Common myeloid progenitor, CD34-positive (primary cell): ENCODE data around the gene FAM236C. TPM values are rescaled to one million over a fixed set of nuclear protein-coding genes. Genes with fewer than 3 reads are reported as not detected.
"Not testable (repeated sequence)": the region's sequence is repeated elsewhere in the genome, so short reads cannot be mapped to it uniquely, and the experiment has no call there.

Experiments
- CTCF ChIA-PET: fragments of 350-600 bp; sonication (Branson Sonifier 250); formaldehyde crosslinking; loops from one replicate; lab custom pipeline; 2021; ENCODE audit warnings: antibody characterized with exemption; lab: Charles Lee
- POLR2A ChIA-PET: fragments of 350-600 bp; sonication (Branson Sonifier 250); formaldehyde crosslinking; loops from one replicate; lab custom pipeline; 2021; ENCODE audit warnings: antibody characterized with exemption; lab: Charles Lee
- DNase-seq, 3 donors: peaks; one replicate each; pipeline versions ENCODE4 v3.0.0 to v3.0.0-alpha.2; 2013
- H3K27ac ChIP-seq, 2 experiments: 1 replicate in 1 of 2; 2 replicates in 1 of 2; pipeline ENCODE4 v1.7.0; 2013; ENCODE audit warnings: inconsistent platforms in 2 of 2, low read length in 2 of 2, mild to moderate bottlenecking in 2 of 2, low read depth in 1 of 2, moderate library complexity in 1 of 2; ENCODE audit not compliant: severe bottlenecking in 2 of 2, insufficient read depth in 1 of 2, poor library complexity in 1 of 2
- H3K27me3 ChIP-seq, 5 experiments: replicated peaks in 2 of 5; 1 replicate in 3 of 5; 2 replicates in 2 of 5; pipeline versions ENCODE4 v1.6.1 to v1.7.0; 2013; ENCODE audit warnings: low read length in 4 of 5, mild to moderate bottlenecking in 2 of 5, moderate library complexity in 2 of 5, inconsistent platforms in 1 of 5; ENCODE audit not compliant: insufficient read depth in 5 of 5, control insufficient read depth in 4 of 5
- H3K36me3 ChIP-seq, 4 experiments: 1 replicate in 2 of 4; 2 replicates in 2 of 4; pipeline versions ENCODE4 v1.6.1 to v1.7.0; 2013; ENCODE audit warnings: low read length in 3 of 4, control low read depth in 1 of 4, mild to moderate bottlenecking in 1 of 4; ENCODE audit not compliant: control insufficient read depth in 4 of 4, insufficient read depth in 4 of 4
- H3K4me1 ChIP-seq, 4 experiments: 1 replicate in 3 of 4; 2 replicates in 1 of 4; pipeline versions ENCODE4 v1.6.1 to v1.7.1; 2013; ENCODE audit warnings: low read length in 3 of 4, mild to moderate bottlenecking in 3 of 4, control low read depth in 1 of 4, inconsistent platforms in 1 of 4, moderate library complexity in 1 of 4; ENCODE audit not compliant: control insufficient read depth in 4 of 4, insufficient read depth in 4 of 4; ENCODE audit errors: control extremely low read depth in 1 of 4
- H3K4me3 ChIP-seq, 7 experiments: 1 replicate in 4 of 7; 2 replicates in 3 of 7; pipeline versions ENCODE4 v1.5.1 to v1.7.0; 2013; ENCODE audit warnings: mild to moderate bottlenecking in 7 of 7, low read length in 6 of 7, moderate library complexity in 6 of 7, inconsistent platforms in 2 of 7, low read depth in 2 of 7, control low read depth in 1 of 7; ENCODE audit not compliant: insufficient read depth in 4 of 7, control insufficient read depth in 1 of 7; ENCODE audit errors: extremely low read depth in 1 of 7
- H3K9me3 ChIP-seq, 5 experiments: 1 replicate in 4 of 5; 2 replicates in 1 of 5; pipeline versions ENCODE4 v1.6.1 to v1.7.1; 2013; ENCODE audit warnings: low read length in 4 of 5, mild to moderate bottlenecking in 2 of 5, inconsistent platforms in 1 of 5, low read depth in 1 of 5, moderate library complexity in 1 of 5; ENCODE audit not compliant: control insufficient read depth in 4 of 5, insufficient read depth in 2 of 5; ENCODE audit errors: control extremely low read depth in 1 of 5
- WGBS: methylation state at CpG from one replicate; pipeline ENCODE4 v1.1.5; 2013; ENCODE audit not compliant: insufficient coverage; 5-methylcytosine and 5-hydroxymethylcytosine counted together
- polyA plus RNA-seq: library from polyadenylated mRNA; unstranded; fragments of 120-200 nt; gene quantifications from one replicate; pipeline ENCODE4 v1.2.1, GENCODE V29; 2013

FAM236C gene
- polyA plus RNA-seq = not detected

DNA sequence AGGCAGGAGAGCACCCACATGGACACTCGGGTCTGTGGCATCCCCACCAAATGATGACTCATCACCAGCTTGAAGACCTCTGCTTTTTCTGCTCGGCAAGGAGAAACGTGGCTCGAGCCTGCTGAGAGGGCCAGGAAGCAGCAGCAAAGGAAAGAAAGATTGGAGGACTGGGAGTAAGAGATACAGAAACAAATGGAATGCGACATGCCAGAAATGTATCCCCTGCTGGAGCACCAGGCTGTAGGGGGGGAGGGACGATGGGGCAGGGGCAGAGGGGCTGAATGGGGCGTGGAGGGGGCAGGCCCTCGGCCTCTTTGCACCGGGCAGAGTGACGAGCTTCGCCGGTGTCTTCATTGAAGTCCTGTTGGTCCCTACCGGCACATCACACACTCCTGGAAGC lies at the start of gene FAM236C:
Gene FAM236C (plus strand): TSS at position 301 of the 400 bp plus-strand sequence. CDS start 100 bp downstream, outside the sequence.
- POLR2A ChIA-PET, H3K9me3 ChIP-seq, H3K27ac ChIP-seq, CTCF ChIA-PET, H3K27me3 ChIP-seq, H3K4me1 ChIP-seq, H3K4me3 ChIP-seq, DNase-seq, H3K36me3 ChIP-seq: not testable (repeated sequence)
- WGBS = no CpG with 5 or more reads among the region's 13 CpGs

DNA sequence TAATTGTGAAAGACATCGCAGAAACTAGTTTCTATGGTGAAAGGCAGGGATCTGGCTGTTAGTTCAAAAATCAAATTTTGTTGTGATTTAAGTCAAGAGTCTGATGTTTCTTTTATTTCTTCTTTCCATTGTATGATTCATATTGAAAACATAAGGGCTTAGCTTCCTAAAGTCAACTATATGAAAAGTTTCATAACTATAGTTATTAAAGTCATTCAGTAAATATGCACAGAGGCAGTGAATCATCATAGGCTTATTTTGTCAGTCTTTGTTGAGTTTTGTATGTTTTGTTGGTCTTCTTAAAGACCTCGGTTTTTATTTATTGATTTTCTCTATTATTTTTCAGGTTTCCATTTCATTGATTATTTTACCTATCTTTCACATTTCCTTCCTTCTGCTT lies 29.5 kb upstream of the FAM236C start:
- H3K27me3 ChIP-seq, H3K9me3 ChIP-seq, H3K27ac ChIP-seq, H3K4me1 ChIP-seq, POLR2A ChIA-PET, H3K36me3 ChIP-seq, DNase-seq, H3K4me3 ChIP-seq, CTCF ChIA-PET: not testable (repeated sequence)
- WGBS = no CpG with 5 or more reads among the region's 2 CpGs

DNA sequence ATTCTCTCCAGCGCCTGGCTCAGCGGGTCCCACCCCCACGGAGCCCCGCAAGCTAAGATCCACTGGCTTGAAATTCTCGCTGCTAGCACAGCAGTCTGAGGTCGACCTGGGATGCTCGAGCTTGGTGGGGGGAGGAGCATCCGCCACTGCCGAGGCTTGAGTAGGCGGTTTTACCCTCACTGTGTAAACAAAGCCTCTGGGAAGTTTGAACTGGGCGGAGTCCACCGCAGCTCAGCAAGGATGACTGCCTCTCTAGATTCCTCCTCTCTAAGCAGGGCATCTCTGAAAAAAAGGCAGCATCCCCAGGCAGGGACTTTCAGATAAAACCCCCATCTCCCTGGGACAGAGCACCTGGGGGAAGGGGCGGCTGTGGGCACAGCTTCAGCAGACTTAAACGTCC lies 22.7 kb upstream of the FAM236C start:
- H3K4me3 ChIP-seq, H3K4me1 ChIP-seq, CTCF ChIA-PET: not testable (repeated sequence)

DNA sequence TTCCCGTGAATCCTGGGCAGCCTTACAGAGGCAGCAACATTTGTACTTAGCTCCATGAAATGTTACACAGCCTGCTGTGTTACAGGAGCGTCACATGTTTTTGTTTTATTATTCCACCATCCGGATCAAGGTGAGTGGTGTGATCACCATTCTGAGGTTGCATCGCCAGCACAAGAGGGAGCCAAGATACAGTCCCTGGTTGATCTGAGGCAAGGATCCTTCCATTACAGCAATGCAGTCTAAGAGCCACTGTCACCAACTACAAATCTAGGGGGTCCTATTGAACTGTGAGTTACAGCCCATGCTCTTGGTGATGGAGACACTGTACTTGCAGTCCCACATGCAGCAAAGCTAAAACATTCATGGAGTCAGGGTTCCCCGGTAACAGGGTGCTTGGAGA lies 3.7 kb downstream of the FAM236C start:
- POLR2A ChIA-PET, H3K27ac ChIP-seq, H3K4me3 ChIP-seq, H3K4me1 ChIP-seq, H3K27me3 ChIP-seq, DNase-seq, H3K9me3 ChIP-seq, H3K36me3 ChIP-seq, CTCF ChIA-PET: not testable (repeated sequence)
- 74% methylated on average over 2 of the region's 5 CpGs for WGBS

More for the DNA sequence above, 22.7 kb upstream of the FAM236C start:
- H3K27ac ChIP-seq, H3K27me3 ChIP-seq, POLR2A ChIA-PET, H3K36me3 ChIP-seq, DNase-seq, H3K9me3 ChIP-seq: not testable (repeated sequence)
- no CpG with 5 or more reads among the region's 14 CpGs for WGBS

DNA sequence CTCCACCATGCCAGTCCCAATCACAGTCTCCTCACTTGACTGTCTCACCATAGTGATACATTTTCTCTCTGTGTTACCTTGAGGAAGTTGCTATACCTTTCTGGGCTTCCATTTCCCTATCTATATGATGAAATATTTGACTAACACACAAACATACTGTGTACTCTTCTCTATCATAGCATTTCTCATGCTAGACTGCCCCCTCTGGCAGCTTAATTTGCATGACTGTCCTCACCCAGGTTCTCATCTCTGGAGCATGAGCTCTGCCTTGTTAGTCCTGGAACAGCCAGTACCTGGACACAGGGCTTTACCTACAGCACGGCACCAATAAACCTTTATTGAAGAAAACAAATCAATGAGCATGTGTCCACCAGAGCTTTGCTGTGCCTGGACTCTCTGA lies 19.9 kb downstream of the FAM236C start:
- CTCF ChIA-PET, POLR2A ChIA-PET, H3K27ac ChIP-seq, H3K4me1 ChIP-seq, H3K4me3 ChIP-seq, DNase-seq, H3K27me3 ChIP-seq, H3K9me3 ChIP-seq, H3K36me3 ChIP-seq: not testable (repeated sequence)
- no CpG with 5 or more reads among the region's 1 CpG for WGBS

DNA sequence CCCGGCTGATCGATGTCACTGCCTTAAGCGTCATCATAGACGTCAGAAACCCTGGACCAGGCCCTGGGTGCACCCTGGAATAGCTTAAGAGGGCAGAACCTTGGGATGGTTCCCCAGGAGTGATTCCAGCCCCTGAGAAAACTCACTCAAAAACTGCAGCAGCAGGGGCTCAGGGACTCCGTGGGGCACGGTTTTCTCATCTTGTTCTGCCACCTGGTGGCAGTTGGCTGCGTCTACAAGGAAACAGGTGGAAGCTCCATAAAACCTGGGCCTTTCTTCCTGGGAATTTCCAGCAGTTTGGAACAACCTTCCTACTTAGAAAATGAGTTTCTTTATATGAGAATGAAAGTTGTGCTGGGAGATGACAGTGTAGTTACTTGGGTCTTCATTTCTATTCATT lies 24.0 kb downstream of the FAM236C start:
- H3K4me1 ChIP-seq, CTCF ChIA-PET, H3K27me3 ChIP-seq, H3K9me3 ChIP-seq, H3K4me3 ChIP-seq, H3K27ac ChIP-seq, DNase-seq, H3K36me3 ChIP-seq, POLR2A ChIA-PET: not testable (repeated sequence)
- no CpG with 5 or more reads among the region's 7 CpGs for WGBS

DNA sequence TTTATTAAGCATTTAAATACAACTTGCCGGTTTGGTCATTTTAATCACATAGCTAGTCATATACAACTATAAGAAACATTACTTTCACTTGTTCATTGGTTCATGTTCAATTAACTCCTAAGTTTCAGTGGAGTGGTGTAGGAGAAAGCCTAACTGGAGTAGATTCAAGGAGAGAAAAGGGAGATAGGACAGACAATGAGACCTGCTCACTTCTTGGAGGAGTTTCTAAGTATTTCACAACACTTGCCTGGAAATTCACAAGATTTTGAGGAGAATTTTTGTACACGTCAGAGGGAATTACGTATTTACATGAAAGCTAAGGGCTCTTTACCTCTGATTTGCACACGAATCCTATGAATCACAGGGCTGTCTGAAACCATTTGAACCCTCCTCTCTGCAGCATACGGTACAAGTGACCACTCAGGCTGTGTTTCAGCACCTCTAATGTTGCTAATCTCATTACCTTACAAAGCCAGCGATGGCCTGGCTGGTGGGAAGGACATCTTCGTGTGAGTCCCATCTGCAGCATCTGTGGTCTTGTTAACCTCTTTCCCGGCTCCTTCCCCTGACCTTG lies 24.6 kb downstream of the FAM236C start:
- H3K9me3 ChIP-seq, DNase-seq, H3K36me3 ChIP-seq, H3K27me3 ChIP-seq, H3K4me3 ChIP-seq, CTCF ChIA-PET, H3K27ac ChIP-seq, H3K4me1 ChIP-seq, POLR2A ChIA-PET: not testable (repeated sequence)
- no CpG with 5 or more reads among the region's 8 CpGs for WGBS
